ENCODE results near the gene MACROD2. TPM values are rescaled to one million over a fixed set of nuclear protein-coding genes. Genes with fewer than 3 reads are reported as not detected.

Gene MACROD2
- total and polyA plus RNA-seq, 4 donors, result 0.66 to 10.5 (median 3.3) TPM

- 3% methylated on average over 4 of the region's 4 CpGs for WGBS
- DNase-seq (ENCODE audit: low spot score), result no peak
- TF ChIP-seq FOXA2 (IDR thresholded peaks at IDR 0.05), result no peak
- no peak for TF ChIP-seq SP1 (IDR thresholded peaks at IDR 0.05)
- TF ChIP-seq, protein P1, sequence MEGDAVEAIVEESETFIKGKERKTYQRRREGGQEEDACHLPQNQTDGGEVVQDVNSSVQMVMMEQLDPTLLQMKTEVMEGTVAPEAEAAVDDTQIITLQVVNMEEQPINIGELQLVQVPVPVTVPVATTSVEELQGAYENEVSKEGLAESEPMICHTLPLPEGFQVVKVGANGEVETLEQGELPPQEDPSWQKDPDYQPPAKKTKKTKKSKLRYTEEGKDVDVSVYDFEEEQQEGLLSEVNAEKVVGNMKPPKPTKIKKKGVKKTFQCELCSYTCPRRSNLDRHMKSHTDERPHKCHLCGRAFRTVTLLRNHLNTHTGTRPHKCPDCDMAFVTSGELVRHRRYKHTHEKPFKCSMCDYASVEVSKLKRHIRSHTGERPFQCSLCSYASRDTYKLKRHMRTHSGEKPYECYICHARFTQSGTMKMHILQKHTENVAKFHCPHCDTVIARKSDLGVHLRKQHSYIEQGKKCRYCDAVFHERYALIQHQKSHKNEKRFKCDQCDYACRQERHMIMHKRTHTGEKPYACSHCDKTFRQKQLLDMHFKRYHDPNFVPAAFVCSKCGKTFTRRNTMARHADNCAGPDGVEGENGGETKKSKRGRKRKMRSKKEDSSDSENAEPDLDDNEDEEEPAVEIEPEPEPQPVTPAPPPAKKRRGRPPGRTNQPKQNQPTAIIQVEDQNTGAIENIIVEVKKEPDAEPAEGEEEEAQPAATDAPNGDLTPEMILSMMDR (IDR thresholded peaks at IDR 0.05; ENCODE audit: low read depth, low read length, missing input control), result peak; percentile 64
- peak; percentile 82 to 84 for TF ChIP-seq RAD21 (IDR thresholded peaks at IDR 0.05)
These were observed 59.9 kb downstream of the MACROD2 start for GRCh38 chr20:14055127-14055742.

GRCh38 chr20:14062171-14062570, 66.9 kb downstream of the MACROD2 start:
- no peaks in the 10 kb centered on the region for H3K27me3 ChIP-seq (ENCODE audit: control insufficient read depth in 4 of 4, insufficient read depth in 4 of 4, low read length in 3 of 4)
- peaks cover 0 to 14% (median 6%) of the 10 kb centered on the region in 4 donors for H3K4me1 ChIP-seq (ENCODE audit: control insufficient read depth in 4 of 4, insufficient read depth in 4 of 4, low read length in 3 of 4)
- no peak for DNase-seq (ENCODE audit: low spot score)
- TF ChIP-seq FOXA2 (IDR thresholded peaks at IDR 0.05), result no peak
- TF ChIP-seq HNF4G (IDR thresholded peaks at IDR 0.05), result no peak
- no peak for TF ChIP-seq NR2F2 (IDR thresholded peaks at IDR 0.05)
- no peak for TF ChIP-seq RAD21 (IDR thresholded peaks at IDR 0.05)
- TF ChIP-seq, protein P2, sequence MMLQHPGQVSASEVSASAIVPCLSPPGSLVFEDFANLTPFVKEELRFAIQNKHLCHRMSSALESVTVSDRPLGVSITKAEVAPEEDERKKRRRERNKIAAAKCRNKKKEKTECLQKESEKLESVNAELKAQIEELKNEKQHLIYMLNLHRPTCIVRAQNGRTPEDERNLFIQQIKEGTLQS (IDR thresholded peaks at IDR 0.05), result no peak
- no peak for TF ChIP-seq ZBTB33 (IDR thresholded peaks at IDR 0.05)
- TF ChIP-seq JUND (IDR thresholded peaks at IDR 0.05), result no peak
- TF ChIP-seq RXRA (IDR thresholded peaks at IDR 0.05), result no peak
- no peak for TF ChIP-seq SP1 (IDR thresholded peaks at IDR 0.05)
- TF ChIP-seq, protein P1 (IDR thresholded peaks at IDR 0.05; ENCODE audit: low read depth, low read length, missing input control), result no peak
- no peak for TF ChIP-seq HNF4A (conservative IDR thresholded peaks at IDR 0.05)
- no peak for TF ChIP-seq TAF1 (conservative IDR thresholded peaks at IDR 0.05)
- TF ChIP-seq EGR1 (IDR thresholded peaks at IDR 0.05; ENCODE audit: low read depth in 2 of 2), result no peak
- H3K27ac ChIP-seq (ENCODE audit: low read depth in 1 of 2, low read length in 2 of 2), result no peak overlapping the region
- H3K4me3 ChIP-seq (ENCODE audit: low read depth in 1 of 3, low read length in 3 of 3), result no peak overlapping the region
- no peak overlapping the region for H3K9ac ChIP-seq (ENCODE audit: low read depth in 1 of 2, low read length in 2 of 2)
- WGBS, result 97% methylated on average over 2 of the region's 2 CpGs
- no peaks in the 10 kb centered on the region for H3K36me3 ChIP-seq (ENCODE audit: control insufficient read depth in 4 of 4, insufficient read depth in 3 of 4, low read depth in 1 of 4, low read length in 3 of 4)
- H3K9me3 ChIP-seq (ENCODE audit: control insufficient read depth in 4 of 4, low read length in 3 of 4), result no peaks in the 10 kb centered on the region

More at GRCh38 chr20:14055127-14055742, 59.9 kb downstream of the MACROD2 start:
- no peaks in the 10 kb centered on the region for H3K36me3 ChIP-seq (ENCODE audit: control insufficient read depth in 4 of 4, insufficient read depth in 3 of 4, low read depth in 1 of 4, low read length in 3 of 4)
- no peak overlapping the region for H3K9ac ChIP-seq (ENCODE audit: low read depth in 1 of 2, low read length in 2 of 2)
- no peaks in the 10 kb centered on the region for H3K4me1 ChIP-seq (ENCODE audit: control insufficient read depth in 4 of 4, insufficient read depth in 4 of 4, low read length in 3 of 4)
- no peaks in the 10 kb centered on the region for H3K9me3 ChIP-seq (ENCODE audit: control insufficient read depth in 4 of 4, low read length in 3 of 4)
- no peak overlapping the region for H3K4me3 ChIP-seq (ENCODE audit: low read depth in 1 of 3, low read length in 3 of 3)
- H3K27ac ChIP-seq (ENCODE audit: low read depth in 1 of 2, low read length in 2 of 2), result no peak overlapping the region
- no peaks in the 10 kb centered on the region for H3K27me3 ChIP-seq (ENCODE audit: control insufficient read depth in 4 of 4, insufficient read depth in 4 of 4, low read length in 3 of 4)

Measured in liver (tissue), 9 donors.